ENCODE results near the gene PRDM9.
"Not testable (repeated sequence)": the region's sequence is repeated elsewhere in the genome, so short reads cannot be mapped to it uniquely, and the experiment has no call there.

Gene PRDM9

DNA sequence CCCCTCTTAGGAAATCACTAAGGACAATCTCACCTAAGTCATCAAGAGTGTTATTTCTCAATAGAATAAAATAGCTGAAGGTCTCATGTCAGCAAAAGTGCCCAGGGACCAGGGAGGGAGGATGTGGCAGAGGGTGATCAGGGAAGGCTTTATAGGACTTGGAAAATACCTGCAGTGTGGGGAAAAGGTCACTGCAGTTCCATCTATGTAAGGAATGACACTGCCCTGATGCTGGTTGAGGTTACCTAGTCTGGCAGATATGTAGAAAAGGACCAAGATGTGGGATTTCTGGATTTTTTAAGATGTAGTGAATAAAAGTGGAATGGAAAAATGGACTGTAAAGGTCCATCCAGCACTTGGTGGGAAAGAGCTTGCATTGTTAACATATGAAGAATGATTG is 18.3 kb downstream of the PRDM9 start:
- H3K27ac ChIP-seq (replicated peaks), result no peak overlapping the region
- DNase-seq (ENCODE audit: low read depth in 1 of 2, low spot score in 1 of 2), result no peak
- no peak overlapping the region for H3K4me3 ChIP-seq (replicated peaks; ENCODE audit: insufficient read depth, low read length)
- H3K27me3 ChIP-seq (ENCODE audit: insufficient read depth, poor library complexity, severe bottlenecking), result no peaks in the 10 kb centered on the region
- TF ChIP-seq SPI1 (IDR thresholded peaks at IDR 0.05; ENCODE audit: borderline replicate concordance, low read depth), result no peak
- TF ChIP-seq POLR2AphosphoS5 (IDR thresholded peaks at IDR 0.05; ENCODE audit: low read depth), result no peak
- TF ChIP-seq, protein P1, sequence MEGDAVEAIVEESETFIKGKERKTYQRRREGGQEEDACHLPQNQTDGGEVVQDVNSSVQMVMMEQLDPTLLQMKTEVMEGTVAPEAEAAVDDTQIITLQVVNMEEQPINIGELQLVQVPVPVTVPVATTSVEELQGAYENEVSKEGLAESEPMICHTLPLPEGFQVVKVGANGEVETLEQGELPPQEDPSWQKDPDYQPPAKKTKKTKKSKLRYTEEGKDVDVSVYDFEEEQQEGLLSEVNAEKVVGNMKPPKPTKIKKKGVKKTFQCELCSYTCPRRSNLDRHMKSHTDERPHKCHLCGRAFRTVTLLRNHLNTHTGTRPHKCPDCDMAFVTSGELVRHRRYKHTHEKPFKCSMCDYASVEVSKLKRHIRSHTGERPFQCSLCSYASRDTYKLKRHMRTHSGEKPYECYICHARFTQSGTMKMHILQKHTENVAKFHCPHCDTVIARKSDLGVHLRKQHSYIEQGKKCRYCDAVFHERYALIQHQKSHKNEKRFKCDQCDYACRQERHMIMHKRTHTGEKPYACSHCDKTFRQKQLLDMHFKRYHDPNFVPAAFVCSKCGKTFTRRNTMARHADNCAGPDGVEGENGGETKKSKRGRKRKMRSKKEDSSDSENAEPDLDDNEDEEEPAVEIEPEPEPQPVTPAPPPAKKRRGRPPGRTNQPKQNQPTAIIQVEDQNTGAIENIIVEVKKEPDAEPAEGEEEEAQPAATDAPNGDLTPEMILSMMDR (IDR thresholded peaks at IDR 0.05; ENCODE audit: insufficient read depth, low read length), result no peak
- TF ChIP-seq, protein P2, sequence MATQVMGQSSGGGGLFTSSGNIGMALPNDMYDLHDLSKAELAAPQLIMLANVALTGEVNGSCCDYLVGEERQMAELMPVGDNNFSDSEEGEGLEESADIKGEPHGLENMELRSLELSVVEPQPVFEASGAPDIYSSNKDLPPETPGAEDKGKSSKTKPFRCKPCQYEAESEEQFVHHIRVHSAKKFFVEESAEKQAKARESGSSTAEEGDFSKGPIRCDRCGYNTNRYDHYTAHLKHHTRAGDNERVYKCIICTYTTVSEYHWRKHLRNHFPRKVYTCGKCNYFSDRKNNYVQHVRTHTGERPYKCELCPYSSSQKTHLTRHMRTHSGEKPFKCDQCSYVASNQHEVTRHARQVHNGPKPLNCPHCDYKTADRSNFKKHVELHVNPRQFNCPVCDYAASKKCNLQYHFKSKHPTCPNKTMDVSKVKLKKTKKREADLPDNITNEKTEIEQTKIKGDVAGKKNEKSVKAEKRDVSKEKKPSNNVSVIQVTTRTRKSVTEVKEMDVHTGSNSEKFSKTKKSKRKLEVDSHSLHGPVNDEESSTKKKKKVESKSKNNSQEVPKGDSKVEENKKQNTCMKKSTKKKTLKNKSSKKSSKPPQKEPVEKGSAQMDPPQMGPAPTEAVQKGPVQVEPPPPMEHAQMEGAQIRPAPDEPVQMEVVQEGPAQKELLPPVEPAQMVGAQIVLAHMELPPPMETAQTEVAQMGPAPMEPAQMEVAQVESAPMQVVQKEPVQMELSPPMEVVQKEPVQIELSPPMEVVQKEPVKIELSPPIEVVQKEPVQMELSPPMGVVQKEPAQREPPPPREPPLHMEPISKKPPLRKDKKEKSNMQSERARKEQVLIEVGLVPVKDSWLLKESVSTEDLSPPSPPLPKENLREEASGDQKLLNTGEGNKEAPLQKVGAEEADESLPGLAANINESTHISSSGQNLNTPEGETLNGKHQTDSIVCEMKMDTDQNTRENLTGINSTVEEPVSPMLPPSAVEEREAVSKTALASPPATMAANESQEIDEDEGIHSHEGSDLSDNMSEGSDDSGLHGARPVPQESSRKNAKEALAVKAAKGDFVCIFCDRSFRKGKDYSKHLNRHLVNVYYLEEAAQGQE (IDR thresholded peaks at IDR 0.05; ENCODE audit: insufficient replicate concordance, low read depth), result no peak
- TF ChIP-seq GABPA (IDR thresholded peaks at IDR 0.05; ENCODE audit: low read depth), result no peak

DNA sequence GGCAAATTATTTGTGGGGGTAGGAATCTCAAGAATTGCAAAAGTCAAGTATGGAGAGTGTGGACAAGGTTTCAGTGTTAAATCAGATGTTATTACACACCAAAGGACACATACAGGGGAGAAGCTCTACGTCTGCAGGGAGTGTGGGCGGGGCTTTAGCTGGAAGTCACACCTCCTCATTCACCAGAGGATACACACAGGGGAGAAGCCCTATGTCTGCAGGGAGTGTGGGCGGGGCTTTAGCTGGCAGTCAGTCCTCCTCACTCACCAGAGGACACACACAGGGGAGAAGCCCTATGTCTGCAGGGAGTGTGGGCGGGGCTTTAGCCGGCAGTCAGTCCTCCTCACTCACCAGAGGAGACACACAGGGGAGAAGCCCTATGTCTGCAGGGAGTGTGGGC is 19.2 kb downstream of the PRDM9 start:
- not testable (repeated sequence) for H3K4me3 ChIP-seq (replicated peaks; ENCODE audit: insufficient read depth, low read length); DNase-seq (ENCODE audit: low read depth in 1 of 2, low spot score in 1 of 2); H3K27me3 ChIP-seq (ENCODE audit: insufficient read depth, poor library complexity, severe bottlenecking); H3K27ac ChIP-seq (replicated peaks)

DNA sequence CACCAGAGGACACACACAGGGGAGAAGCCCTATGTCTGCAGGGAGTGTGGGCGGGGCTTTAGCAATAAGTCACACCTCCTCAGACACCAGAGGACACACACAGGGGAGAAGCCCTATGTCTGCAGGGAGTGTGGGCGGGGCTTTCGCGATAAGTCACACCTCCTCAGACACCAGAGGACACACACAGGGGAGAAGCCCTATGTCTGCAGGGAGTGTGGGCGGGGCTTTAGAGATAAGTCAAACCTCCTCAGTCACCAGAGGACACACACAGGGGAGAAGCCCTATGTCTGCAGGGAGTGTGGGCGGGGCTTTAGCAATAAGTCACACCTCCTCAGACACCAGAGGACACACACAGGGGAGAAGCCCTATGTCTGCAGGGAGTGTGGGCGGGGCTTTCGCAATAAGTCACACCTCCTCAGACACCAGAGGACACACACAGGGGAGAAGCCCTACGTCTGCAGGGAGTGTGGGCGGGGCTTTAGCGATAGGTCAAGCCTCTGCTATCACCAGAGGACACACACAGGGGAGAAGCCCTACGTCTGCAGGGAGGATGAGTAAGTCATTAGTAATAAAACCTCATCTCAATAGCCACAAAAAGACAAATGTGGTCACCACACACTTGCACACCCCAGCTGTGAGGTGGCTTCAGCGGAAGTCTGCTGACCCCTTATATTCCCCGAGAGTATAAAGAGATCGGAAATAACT is 20.0 kb downstream of the PRDM9 start:
- not testable (repeated sequence) for H3K27me3 ChIP-seq (ENCODE audit: insufficient read depth, poor library complexity, severe bottlenecking); DNase-seq (ENCODE audit: low read depth in 1 of 2, low spot score in 1 of 2); H3K4me3 ChIP-seq (replicated peaks; ENCODE audit: insufficient read depth, low read length); H3K27ac ChIP-seq (replicated peaks)

DNA sequence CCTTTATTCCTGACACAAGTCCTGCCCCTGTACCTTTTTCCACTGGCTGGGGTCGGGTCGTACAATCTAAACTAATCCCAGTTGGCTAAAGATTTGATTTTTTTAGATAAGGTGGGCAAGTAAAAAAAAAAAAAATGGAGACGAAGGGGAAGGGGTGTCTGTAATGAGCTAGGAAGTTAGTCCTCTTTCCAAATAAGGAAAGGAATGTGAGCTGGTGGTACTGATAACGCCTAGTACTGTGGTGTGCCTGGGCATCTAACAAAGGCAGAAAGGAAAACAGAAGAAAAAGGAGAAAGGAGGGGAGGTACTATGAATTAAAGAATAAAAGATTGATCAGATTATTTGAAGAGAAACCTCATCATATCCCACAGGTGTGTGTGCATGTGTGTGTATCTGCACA is 21.3 kb downstream of the PRDM9 start:
- TF ChIP-seq GABPA (IDR thresholded peaks at IDR 0.05; ENCODE audit: low read depth), result no peak
- TF ChIP-seq, protein P2 (IDR thresholded peaks at IDR 0.05; ENCODE audit: insufficient replicate concordance, low read depth), result no peak
- TF ChIP-seq SPI1 (IDR thresholded peaks at IDR 0.05; ENCODE audit: borderline replicate concordance, low read depth), result no peak
- TF ChIP-seq, protein P1 (IDR thresholded peaks at IDR 0.05; ENCODE audit: insufficient read depth, low read length), result no peak
- no peak for TF ChIP-seq POLR2AphosphoS5 (IDR thresholded peaks at IDR 0.05; ENCODE audit: low read depth)
- Histone ChIP-seq H3K4me3 (replicated peaks; ENCODE audit: insufficient read depth, low read length) (no peak overlapping the region), H3K27ac (replicated peaks) (no peak overlapping the region), H3K27me3 (ENCODE audit: insufficient read depth, poor library complexity, severe bottlenecking) (no peaks in the 10 kb centered on the region)
- no peak for DNase-seq (ENCODE audit: low read depth in 1 of 2, low spot score in 1 of 2)

DNA sequence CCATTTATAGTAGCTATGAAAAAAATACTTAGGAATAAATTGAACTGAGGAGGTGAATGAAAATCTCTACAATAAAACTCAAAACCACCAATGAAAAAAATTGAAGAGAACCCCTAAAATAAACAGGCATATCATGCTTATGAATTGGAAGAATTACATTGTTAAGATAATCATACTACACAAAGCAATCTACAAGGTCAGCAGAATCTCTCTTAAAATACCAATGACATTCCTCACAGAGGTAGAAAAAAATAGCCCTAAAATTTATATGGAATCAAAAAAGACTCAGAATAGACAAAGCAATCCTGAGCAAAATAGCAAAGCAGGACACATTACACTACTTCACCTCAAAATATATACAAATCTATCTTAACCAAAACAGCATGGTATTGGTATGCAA is 23.2 kb downstream of the PRDM9 start:
- Histone ChIP-seq H3K27ac (replicated peaks) (no peak overlapping the region), H3K4me3 (replicated peaks; ENCODE audit: insufficient read depth, low read length) (no peak overlapping the region), H3K27me3 (ENCODE audit: insufficient read depth, poor library complexity, severe bottlenecking) (no peaks in the 10 kb centered on the region)
- TF ChIP-seq, protein P1 (IDR thresholded peaks at IDR 0.05; ENCODE audit: insufficient read depth, low read length), result no peak
- no peak for TF ChIP-seq GABPA (IDR thresholded peaks at IDR 0.05; ENCODE audit: low read depth)
- TF ChIP-seq, protein P2 (IDR thresholded peaks at IDR 0.05; ENCODE audit: insufficient replicate concordance, low read depth), result no peak
- no peak for DNase-seq (ENCODE audit: low read depth in 1 of 2, low spot score in 1 of 2)

Measured in HL-60 (cell line).